Endothelial cell of umbilical vein (primary cell): Measurements from ENCODE around the gene CRYL1. TPM values are rescaled to one million over a fixed set of nuclear protein-coding genes. Genes with fewer than 3 reads are reported as not detected.

Experiments
- BruUV-seq: library from RNA; stranded (reverse); fragments of 400-500 nt; replicated peaks from 2 replicates; lab custom pipeline; 2021; lab: Mats Ljungman, UMichigan
- CTCF ChIA-PET: fragments of 300-600, 350-600 bp; sonication (Branson Sonifier 250); formaldehyde crosslinking; loops from one replicate; lab custom pipeline; 2021; ENCODE audit warnings: antibody characterized with exemption, inconsistent platforms; lab: Charles Lee
- POLR2A ChIA-PET: fragments of 300-600, 350-600 bp; sonication (Branson Sonifier 250); formaldehyde crosslinking; loops from one replicate; lab custom pipeline; 2021; ENCODE audit warnings: antibody characterized with exemption, inconsistent platforms; lab: Charles Lee
- DNase-seq: peaks from one replicate; pipeline ENCODE4 v3.0.0-alpha.2; 2011; ENCODE audit warnings: low read depth, low spot score
- FAIRE-seq: peaks from 2 replicates; lab custom pipeline; 2011; peaks lifted over from hg19 to GRCh38; lab: Jason Lieb, UNC
- H2AFZ ChIP-seq: 2 replicates; pipeline ENCODE4 v1.6.0; 2012; ENCODE audit warnings: low read depth, low read length, control low read depth, inconsistent platforms
- H3K27ac ChIP-seq: 2 replicates; pipeline ENCODE4 v1.5.1; 2011; ENCODE audit warnings: low read depth, mild to moderate bottlenecking, control low read depth, low read length, moderate library complexity; ENCODE audit not compliant: insufficient read depth
- H3K27me3 ChIP-seq, 2 experiments: 2 replicates each; pipeline versions ENCODE4 v1.6.0 to v1.6.1; 2011; ENCODE audit warnings: low read length in 2 of 2, mixed read lengths in 1 of 2; ENCODE audit not compliant: control insufficient read depth in 2 of 2, insufficient read depth in 2 of 2
- H3K36me3 ChIP-seq, 2 experiments: 2 replicates in 1 of 2; 3 replicates in 1 of 2; pipeline ENCODE4 v1.5.1; 2011; ENCODE audit warnings: low read length in 2 of 2, mild to moderate bottlenecking in 1 of 2, moderate library complexity in 1 of 2; ENCODE audit not compliant: control insufficient read depth in 2 of 2, insufficient read depth in 2 of 2; ENCODE audit errors: extremely low read depth in 1 of 2
- H3K4me1 ChIP-seq: 3 replicates; pipeline ENCODE4 v1.5.1; 2011; ENCODE audit warnings: mild to moderate bottlenecking, low read length; ENCODE audit not compliant: control insufficient read depth, insufficient read depth; ENCODE audit errors: extremely low read depth
- H3K4me2 ChIP-seq: 2 replicates; pipeline ENCODE4 v1.6.1; 2011; ENCODE audit warnings: low read length, control low read depth, mixed read lengths; ENCODE audit not compliant: insufficient read depth
- H3K4me3 ChIP-seq, 3 experiments: fragments of 200-600 bp in 1 of 3; sonication (generic), shearing (Covaris generic) in 1 of 3; replicated peaks in 1 of 3; 2 replicates each; pipeline ENCODE4 v1.5.1; 2011 to 2016; ENCODE audit warnings: control low read depth in 3 of 3, low read length in 3 of 3, mild to moderate bottlenecking in 2 of 3, inconsistent platforms in 1 of 3, low read depth in 1 of 3, moderate library complexity in 1 of 3; ENCODE audit not compliant: insufficient read depth in 1 of 3
- H3K79me2 ChIP-seq: 2 replicates; pipeline ENCODE4 v1.6.0; 2012; ENCODE audit warnings: low read length, inconsistent platforms; ENCODE audit not compliant: control insufficient read depth, insufficient read depth
- H3K9ac ChIP-seq: replicated peaks from 2 replicates; pipeline ENCODE3; 2011; ENCODE audit warnings: low read length, control low read depth; ENCODE audit not compliant: insufficient read depth; ENCODE audit errors: extremely low read depth
- H3K9me1 ChIP-seq: replicated peaks from 3 replicates; pipeline ENCODE4 v1.6.0; 2011; ENCODE audit warnings: mild to moderate bottlenecking, low read length; ENCODE audit not compliant: control insufficient read depth, insufficient read depth; ENCODE audit errors: extremely low read depth
- H3K9me3 ChIP-seq: replicated peaks from 2 replicates; pipeline ENCODE4 v1.5.1; 2012; ENCODE audit warnings: low read length, inconsistent platforms; ENCODE audit not compliant: control insufficient read depth, insufficient read depth
- H4K20me1 ChIP-seq: replicated peaks from 2 replicates; pipeline ENCODE3; 2011; ENCODE audit warnings: mild to moderate bottlenecking, low read length; ENCODE audit not compliant: control insufficient read depth, insufficient read depth; ENCODE audit errors: extremely low read depth
- JUN ChIP-seq: IDR thresholded peaks from 2 replicates; pipeline ENCODE4 v1.6.1; 2011; ENCODE audit warnings: borderline replicate concordance, low read depth; ENCODE audit not compliant: insufficient read length, insufficient read depth
- MYC ChIP-seq: IDR thresholded peaks from one replicate; pipeline ENCODE4 v1.6.1; 2011; ENCODE audit warnings: mild to moderate bottlenecking, low read depth, low read length
- POLR2A ChIP-seq: IDR thresholded peaks from 2 replicates; pipeline ENCODE4 v1.6.1; 2012; ENCODE audit warnings: low read depth, mild to moderate bottlenecking, control low read depth, low read length
- dilution Hi-C: fragments of 300-500 bp; cut with MboI; formaldehyde crosslinking; loops from one replicate; pipeline ENCODE4 v1.15.0; 2019; ENCODE audit warnings: low sequenced_read_pairs; ENCODE audit not compliant: extremely low pct_ligation_motif_present
- intact Hi-C: fragments of 100-400 bp; cut with micrococcal nuclease; formaldehyde crosslinking; loops from one replicate; pipeline ENCODE4 v1.10.0; 2022
- polyA plus RNA-seq, 4 experiments: library from polyadenylated mRNA; depleted of rRNA in 3 of 4; stranded (reverse) in 3 of 4; unstranded in 1 of 4; fragments of >200 nt; gene quantifications; 2 replicates each; pipeline versions ENCODE4 v1.2.1 to v1.2.3, GENCODE V29; 2011 to 2012; ENCODE audit warnings: missing spikeins in 1 of 4
- total RNA-seq: library from RNA; stranded (reverse); gene quantifications from 2 replicates; pipeline ENCODE4 v1.2.3, GENCODE V29; 2021
- TF ChIP-seq, protein P1 (sequence below): IDR thresholded peaks from 2 replicates; pipeline ENCODE4 v1.6.1; 2011; ENCODE audit not compliant: insufficient read depth, insufficient read length

CRYL1 gene
- total and polyA plus RNA-seq, 2 donors (not counting 3 experiments of a cell fraction or from before 2014, with no cell fraction given) = 13.9 to 39.0 TPM

DNA sequence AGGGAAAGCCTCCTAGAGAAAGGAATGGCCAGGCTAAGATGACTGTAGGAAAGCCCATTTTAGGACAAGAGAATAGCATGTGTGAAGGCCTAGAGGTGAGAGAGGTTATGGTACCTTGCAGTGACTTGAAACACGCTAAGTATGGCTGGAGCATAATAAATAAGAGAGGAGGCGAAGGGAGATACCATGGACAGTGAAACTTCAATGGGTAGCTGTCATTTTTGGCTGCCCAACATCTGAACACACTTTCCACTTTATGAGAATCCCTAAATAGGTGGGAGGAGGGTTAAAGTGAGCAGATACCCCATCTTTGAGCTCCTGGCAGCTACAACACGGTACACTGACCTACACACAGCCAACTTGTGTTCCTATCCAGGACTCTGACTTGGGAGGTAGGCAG is 33.3 kb upstream of the CRYL1 start:
- intact Hi-C loops (no loop called here), dilution Hi-C loops (no loop called here)
- no peak for FAIRE-seq
- ChIA-PET POLR2A (no interaction called here), CTCF (no interaction called here)
- H3K27ac ChIP-seq = no peak overlapping the region
- H2AFZ ChIP-seq = no peak overlapping the region
- no peak overlapping the region for H3K4me3 ChIP-seq
- no peaks in the 10 kb centered on the region for H3K4me1 ChIP-seq
- no peaks in the 10 kb centered on the region for H3K36me3 ChIP-seq
- BruUV-seq = no TSS peak
- no peak for TF ChIP-seq POLR2A
- DNase-seq = no peak
- no peaks in the 10 kb centered on the region for H3K27me3 ChIP-seq
- no peaks in the 10 kb centered on the region for H3K9me3 ChIP-seq
- no peak overlapping the region for H3K9ac ChIP-seq
- no peaks in the 10 kb centered on the region for H3K9me1 ChIP-seq
- no peak overlapping the region for H3K4me2 ChIP-seq
- H4K20me1 ChIP-seq = no peaks in the 10 kb centered on the region
- no peaks in the 10 kb centered on the region for H3K79me2 ChIP-seq

DNA sequence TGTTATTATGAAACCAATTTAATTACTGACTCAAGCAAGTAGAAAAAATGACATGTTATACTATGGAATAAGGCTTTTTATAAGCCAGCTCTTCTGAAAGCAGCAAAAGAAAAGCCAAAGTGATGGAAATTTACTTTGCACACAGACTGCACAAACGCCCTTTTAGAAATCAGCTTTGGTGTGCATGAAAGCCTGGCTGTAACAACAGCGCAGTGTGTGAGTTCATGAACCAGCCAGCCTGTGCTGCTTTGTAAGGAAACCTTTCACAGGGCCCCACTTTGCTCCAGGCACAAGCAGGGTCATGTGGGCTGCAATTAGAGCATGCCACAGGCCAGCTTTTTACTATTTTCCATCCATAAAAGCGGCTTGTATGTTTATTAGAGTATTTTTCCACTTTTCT is 27.7 kb upstream of the CRYL1 start:
- BruUV-seq = no TSS peak
- ChIA-PET CTCF (no interaction called here), POLR2A (interaction anchor here (0.6 kb wide), 1 partner anchor 17 kb away, joined by 5 read pairs; no protein-coding TSS in a partner anchor)
- Histone ChIP-seq H3K4me1 (no peaks in the 10 kb centered on the region), H3K79me2 (no peaks in the 10 kb centered on the region), H3K9ac (no peak overlapping the region), H3K9me1 (no peaks in the 10 kb centered on the region), H2AFZ (no peak overlapping the region), H3K36me3 (no peaks in the 10 kb centered on the region), H3K4me3 (no peak overlapping the region), H3K9me3 (no peaks in the 10 kb centered on the region), H3K27ac (no peak overlapping the region), H3K4me2 (no peak overlapping the region), H3K27me3 (no peaks in the 10 kb centered on the region), H4K20me1 (no peaks in the 10 kb centered on the region)
- intact Hi-C loops (no loop called here), dilution Hi-C loops (no loop called here)
- TF ChIP-seq, protein P1, sequence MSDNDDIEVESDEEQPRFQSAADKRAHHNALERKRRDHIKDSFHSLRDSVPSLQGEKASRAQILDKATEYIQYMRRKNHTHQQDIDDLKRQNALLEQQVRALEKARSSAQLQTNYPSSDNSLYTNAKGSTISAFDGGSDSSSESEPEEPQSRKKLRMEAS = no peak
- TF ChIP-seq MYC (no peak), JUN (no peak)
- DNase-seq (no peak), FAIRE-seq (no peak)
